IPS-15b (cell line): Measurements from ENCODE around the gene ABCA7.

Experiments used
- H3K27me3 ChIP-seq: one replicate; pipeline ENCODE4 v1.6.1; 2013; ENCODE audit warnings: low read length; ENCODE audit not compliant: control insufficient read depth, insufficient read depth
- H3K36me3 ChIP-seq: one replicate; pipeline ENCODE4 v1.6.1; 2013; ENCODE audit warnings: low read length; ENCODE audit not compliant: control insufficient read depth, insufficient read depth
- H3K4me1 ChIP-seq: one replicate; pipeline ENCODE4 v1.6.1; 2013; ENCODE audit warnings: mild to moderate bottlenecking, low read length; ENCODE audit not compliant: control insufficient read depth, insufficient read depth
- H3K4me3 ChIP-seq: one replicate; pipeline ENCODE4 v1.5.1; 2013; ENCODE audit warnings: low read depth, low read length
- H3K9ac ChIP-seq: one replicate; pipeline ENCODE4 v1.6.1; 2013; ENCODE audit warnings: low read depth, mild to moderate bottlenecking, low read length
- H3K9me3 ChIP-seq: one replicate; pipeline ENCODE4 v1.6.1; 2013; ENCODE audit warnings: mild to moderate bottlenecking, low read length; ENCODE audit not compliant: control insufficient read depth, insufficient read depth

Gene ABCA7

DNA sequence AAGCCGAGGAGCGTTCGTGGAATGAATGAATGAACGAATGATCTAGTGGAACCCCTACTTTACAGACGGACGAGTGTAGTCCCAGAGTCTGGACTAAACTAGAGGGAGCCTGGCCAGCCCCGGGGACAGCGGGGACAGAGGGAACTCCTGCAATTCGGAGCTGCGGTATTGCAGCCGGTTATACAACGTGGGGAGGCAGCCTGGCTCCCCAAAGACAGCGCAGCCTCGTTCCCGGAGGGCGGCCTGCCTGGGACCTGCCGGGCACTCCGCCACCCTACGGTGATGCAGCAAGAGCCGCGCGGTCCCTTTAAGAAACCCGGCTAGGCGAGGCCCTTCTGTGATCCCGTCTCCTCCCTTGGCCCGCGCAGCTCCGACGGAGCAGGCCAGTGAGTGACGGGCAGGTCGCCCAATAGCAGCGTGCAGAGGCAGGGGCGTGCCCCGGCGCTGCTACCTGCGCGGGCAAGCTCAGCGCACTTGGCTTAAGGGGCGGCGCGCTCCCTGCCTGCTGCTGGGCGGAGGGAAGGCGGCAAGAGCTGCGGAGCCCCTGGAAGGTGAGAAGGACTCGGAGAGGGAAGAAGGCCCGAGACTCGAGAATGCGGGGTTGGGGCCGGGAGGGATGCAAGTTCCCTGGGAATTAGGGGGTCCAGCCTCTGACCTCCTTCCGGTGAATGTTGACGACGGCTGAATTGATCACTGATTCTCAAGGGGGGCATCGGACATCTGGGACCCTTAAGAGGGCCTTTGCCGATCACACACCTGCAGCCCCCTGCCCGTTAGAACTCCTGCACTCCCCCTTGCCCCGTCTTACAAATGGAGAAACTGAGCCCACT, at the start of gene ABCA7:
ABCA7 (plus strand) TSS at position 462 of the 830 bp plus-strand sequence. CDS start 1,255 bp downstream, outside the sequence.
- Histone ChIP-seq H3K27me3 (no peaks in the 10 kb centered on the region), H3K9ac (peak within 1 kb of the TSS; percentile 79), H3K9me3 (no peaks in the 10 kb centered on the region), H3K4me3 (peak within 1 kb of the TSS; percentile 90), H3K4me1 (no peaks in the 10 kb centered on the region), H3K36me3 (peaks cover 36% of the 10 kb centered on the region)

DNA sequence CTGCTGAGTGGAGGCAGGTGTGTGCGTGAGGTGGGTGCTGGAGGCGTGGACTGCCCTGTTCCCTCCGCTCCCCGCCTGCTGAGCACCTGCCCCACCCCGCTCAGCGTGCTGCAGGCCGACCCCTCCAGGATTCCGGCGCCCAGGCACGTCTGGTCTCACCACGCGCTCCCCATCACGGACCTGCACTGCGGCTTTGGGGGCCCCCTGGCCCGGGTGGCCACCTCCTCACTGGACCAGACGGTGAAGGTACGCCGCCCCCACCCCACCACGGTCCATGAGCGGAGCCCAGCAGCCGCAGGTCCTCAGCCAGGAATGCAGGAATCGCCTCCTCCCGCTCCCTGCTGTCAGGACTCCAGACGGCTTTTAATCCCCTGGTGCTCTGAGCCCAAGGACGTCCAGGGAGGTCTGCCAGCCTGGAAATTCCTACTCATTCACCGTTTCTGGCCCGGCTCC, 49.8 kb upstream of the ABCA7 start:
- H3K9me3 ChIP-seq = no peaks in the 10 kb centered on the region
- no peak overlapping the region for H3K4me3 ChIP-seq
- H3K36me3 ChIP-seq = peaks cover 55% of the 10 kb centered on the region
- no peaks in the 10 kb centered on the region for H3K27me3 ChIP-seq
- H3K9ac ChIP-seq = no peak overlapping the region
- H3K4me1 ChIP-seq = no peaks in the 10 kb centered on the region

- H3K36me3 ChIP-seq = peaks cover 55% of the 10 kb centered on the region
- no peaks in the 10 kb centered on the region for H3K27me3 ChIP-seq
- H3K4me1 ChIP-seq = no peaks in the 10 kb centered on the region
- no peak overlapping the region for H3K4me3 ChIP-seq
- H3K9me3 ChIP-seq = no peaks in the 10 kb centered on the region
- no peak overlapping the region for H3K9ac ChIP-seq
Measured at GRCh38 chr19:990746-991145, 49.2 kb upstream of the ABCA7 start.

- Histone ChIP-seq H3K4me1 (no peaks in the 10 kb centered on the region), H3K36me3 (peaks cover 49% of the 10 kb centered on the region), H3K4me3 (no peak overlapping the region), H3K9ac (no peak overlapping the region), H3K9me3 (no peaks in the 10 kb centered on the region), H3K27me3 (no peaks in the 10 kb centered on the region)
Measured at GRCh38 chr19:991174-991931, 48.6 kb upstream of the ABCA7 start.

DNA sequence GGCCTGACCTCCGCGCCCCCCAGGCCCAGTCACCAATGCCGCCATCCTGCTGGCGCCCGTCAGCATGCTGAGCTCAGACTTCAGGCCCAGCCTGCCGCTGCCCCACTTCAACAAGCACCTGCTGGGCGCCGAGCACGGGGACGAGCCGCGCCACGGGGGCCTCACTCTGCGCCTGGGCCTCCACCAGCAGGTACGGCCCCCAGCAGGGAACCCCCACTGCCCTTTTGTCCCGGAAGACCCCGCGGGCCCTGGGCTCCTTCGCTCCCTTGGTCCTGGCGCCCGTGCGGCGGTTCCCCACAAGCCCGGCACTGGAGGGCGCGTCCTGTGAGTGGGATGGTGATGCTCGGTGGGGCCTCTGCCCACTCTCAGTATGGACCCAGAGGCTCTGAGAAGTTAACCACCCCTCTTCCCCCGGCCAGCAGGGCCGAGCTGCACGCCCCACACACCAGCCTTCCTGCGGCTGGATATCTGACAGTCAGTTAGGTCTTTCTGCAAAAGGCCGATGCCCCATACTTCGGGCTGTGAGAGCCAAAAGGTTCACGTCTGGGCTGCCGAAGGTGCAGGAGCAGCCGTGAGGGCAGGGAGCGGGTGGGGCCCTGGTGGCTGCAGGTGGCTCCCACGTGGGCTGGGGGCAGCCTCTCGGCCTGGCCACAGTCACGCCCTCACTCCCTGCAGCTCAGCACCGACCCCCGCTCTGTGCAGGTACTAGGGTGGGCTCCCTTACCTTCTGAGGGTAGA, 47.8 kb upstream of the ABCA7 start:
- peaks cover under 1% of the 10 kb centered on the region for H3K27me3 ChIP-seq
- H3K36me3 ChIP-seq = peaks cover 44% of the 10 kb centered on the region
- no peaks in the 10 kb centered on the region for H3K4me1 ChIP-seq
- H3K9me3 ChIP-seq = no peaks in the 10 kb centered on the region
- no peak overlapping the region for H3K9ac ChIP-seq
- H3K4me3 ChIP-seq = no peak overlapping the region

DNA sequence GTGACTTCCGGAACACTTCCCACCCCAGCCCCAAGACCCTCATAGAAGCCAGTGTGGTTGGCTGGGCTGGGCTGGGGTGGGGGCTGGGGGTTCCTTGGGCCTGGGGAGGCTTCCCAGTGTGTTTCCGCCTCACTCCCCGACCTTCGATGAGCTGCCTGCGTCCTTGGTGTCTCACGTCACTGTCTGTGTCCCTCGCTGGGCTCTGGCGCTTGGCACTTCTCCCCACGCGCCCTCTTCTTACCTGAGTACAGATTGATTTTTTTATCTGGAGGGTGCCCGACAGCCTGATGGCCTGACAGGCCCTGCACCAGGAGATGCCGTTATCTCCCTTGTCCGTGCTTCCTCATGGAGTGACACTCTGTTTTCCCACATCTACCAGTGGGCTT, 47.2 kb upstream of the ABCA7 start:
- peaks cover 2% of the 10 kb centered on the region for H3K27me3 ChIP-seq
- H3K4me3 ChIP-seq = no peak overlapping the region
- H3K4me1 ChIP-seq = no peaks in the 10 kb centered on the region
- H3K9ac ChIP-seq = no peak overlapping the region
- peaks cover 44% of the 10 kb centered on the region for H3K36me3 ChIP-seq
- no peaks in the 10 kb centered on the region for H3K9me3 ChIP-seq

- H3K36me3 ChIP-seq = peaks cover 41% of the 10 kb centered on the region
- no peaks in the 10 kb centered on the region for H3K4me1 ChIP-seq
- no peaks in the 10 kb centered on the region for H3K9me3 ChIP-seq
- H3K9ac ChIP-seq = no peak overlapping the region
- H3K27me3 ChIP-seq = peaks cover 4% of the 10 kb centered on the region
- H3K4me3 ChIP-seq = no peak overlapping the region
Measured at GRCh38 chr19:993361-993830, 46.5 kb upstream of the ABCA7 start.

DNA sequence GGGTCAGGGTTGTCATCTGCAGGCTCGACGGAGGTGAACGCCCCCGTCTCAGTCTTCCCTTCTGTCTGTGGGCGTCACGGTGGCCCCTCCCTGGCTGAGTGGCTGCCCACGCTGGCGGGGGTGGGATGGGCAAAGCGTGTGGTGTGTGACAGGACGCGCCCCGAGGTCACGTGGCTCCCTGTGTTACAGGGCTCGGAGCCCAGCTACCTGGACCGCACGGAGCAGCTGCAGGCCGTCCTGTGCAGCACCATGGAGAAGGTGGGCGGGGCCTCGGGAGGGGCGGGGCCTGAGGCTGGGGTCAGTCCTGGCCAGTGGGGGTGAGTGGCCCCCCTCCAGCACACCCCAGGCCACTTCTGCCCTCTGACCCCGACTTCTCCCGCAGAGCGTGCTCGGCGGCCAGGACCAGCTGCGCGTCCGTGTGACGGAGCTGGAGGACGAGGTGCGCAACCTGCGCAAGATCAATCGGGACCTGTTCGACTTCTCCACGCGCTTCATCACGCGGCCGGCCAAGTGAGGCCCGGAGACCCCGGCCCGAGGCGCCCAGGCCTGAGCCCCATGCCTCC, 46.0 kb upstream of the ABCA7 start:
- Histone ChIP-seq H3K27me3 (peaks cover 4% of the 10 kb centered on the region), H3K4me3 (no peak overlapping the region), H3K9me3 (no peaks in the 10 kb centered on the region), H3K4me1 (no peaks in the 10 kb centered on the region), H3K36me3 (peaks cover 41% of the 10 kb centered on the region), H3K9ac (no peak overlapping the region)

DNA sequence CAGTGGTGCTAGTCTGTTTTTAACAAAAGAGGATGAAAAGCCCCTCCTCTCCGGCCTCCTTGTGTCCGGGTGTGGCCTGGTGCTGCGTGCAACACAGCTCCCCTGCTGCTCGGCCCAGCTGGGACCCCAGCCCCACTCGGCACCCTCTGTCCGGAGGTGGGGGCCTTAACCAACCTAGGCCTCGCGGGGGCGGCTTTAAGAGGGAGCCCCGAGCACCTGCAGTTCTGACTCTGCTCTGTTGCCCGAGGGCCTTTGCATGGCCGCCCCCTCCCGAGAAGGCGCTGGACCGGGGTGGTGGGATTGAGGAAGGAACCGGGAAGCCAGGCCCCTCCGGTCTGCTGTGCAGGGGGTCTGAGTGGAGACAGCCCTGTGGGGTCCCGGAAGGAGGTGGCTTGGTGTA, 45.4 kb upstream of the ABCA7 start:
- Histone ChIP-seq H3K9me3 (no peaks in the 10 kb centered on the region), H3K4me3 (no peak overlapping the region), H3K27me3 (peaks cover 8% of the 10 kb centered on the region), H3K36me3 (peaks cover 38% of the 10 kb centered on the region), H3K4me1 (no peaks in the 10 kb centered on the region), H3K9ac (no peak overlapping the region)

GRCh38 chr19:995051-995827, 44.7 kb upstream of the ABCA7 start:
- no peaks in the 10 kb centered on the region for H3K4me1 ChIP-seq
- H3K4me3 ChIP-seq = no peak overlapping the region
- peaks cover 8% of the 10 kb centered on the region for H3K27me3 ChIP-seq
- peaks cover 34% of the 10 kb centered on the region for H3K36me3 ChIP-seq
- no peak overlapping the region for H3K9ac ChIP-seq
- no peaks in the 10 kb centered on the region for H3K9me3 ChIP-seq
